ENCODE data around the gene WDR20. TPM values are rescaled to one million over a fixed set of nuclear protein-coding genes. Genes with fewer than 3 reads are reported as not detected.

Gene WDR20
- total and polyA plus RNA-seq, 2 of the 4 experiments (the other 2 are of a cell fraction), result 20.3 to 27.4 TPM

DNA sequence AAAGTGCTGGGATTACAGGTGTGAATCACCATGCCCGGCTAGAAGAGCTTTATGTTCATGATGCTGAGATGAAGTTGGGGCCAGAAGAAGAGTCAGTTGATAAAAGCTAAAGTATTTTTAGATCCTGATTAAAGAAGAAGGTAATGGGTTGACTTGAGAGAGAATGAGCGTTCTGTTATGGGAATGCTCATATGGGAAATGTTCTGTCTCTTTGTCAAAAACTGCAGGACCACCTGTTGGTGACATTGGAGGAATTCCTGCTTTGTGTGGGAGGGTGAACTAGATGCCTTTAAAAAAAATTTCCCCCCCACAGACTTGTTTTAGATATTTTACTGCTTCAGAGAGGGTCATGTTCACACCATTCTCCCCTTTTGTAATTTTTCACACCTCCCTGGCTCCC, 6.7 kb downstream of the WDR20 start:
- no peak overlapping the region for H4K91ac ChIP-seq (ENCODE audit: insufficient read depth, low read depth, low read length)
- intact Hi-C loops (cut with micrococcal nuclease), result loop anchor here (5.0 kb wide), 1 partner anchor 146 kb away; no protein-coding TSS in a partner anchor
- TF ChIP-seq, protein P1, sequence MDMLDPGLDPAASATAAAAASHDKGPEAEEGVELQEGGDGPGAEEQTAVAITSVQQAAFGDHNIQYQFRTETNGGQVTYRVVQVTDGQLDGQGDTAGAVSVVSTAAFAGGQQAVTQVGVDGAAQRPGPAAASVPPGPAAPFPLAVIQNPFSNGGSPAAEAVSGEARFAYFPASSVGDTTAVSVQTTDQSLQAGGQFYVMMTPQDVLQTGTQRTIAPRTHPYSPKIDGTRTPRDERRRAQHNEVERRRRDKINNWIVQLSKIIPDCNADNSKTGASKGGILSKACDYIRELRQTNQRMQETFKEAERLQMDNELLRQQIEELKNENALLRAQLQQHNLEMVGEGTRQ (IDR thresholded peaks at IDR 0.05; ENCODE audit: low read depth, low read length), result no peak
- TF ChIP-seq, protein P2, sequence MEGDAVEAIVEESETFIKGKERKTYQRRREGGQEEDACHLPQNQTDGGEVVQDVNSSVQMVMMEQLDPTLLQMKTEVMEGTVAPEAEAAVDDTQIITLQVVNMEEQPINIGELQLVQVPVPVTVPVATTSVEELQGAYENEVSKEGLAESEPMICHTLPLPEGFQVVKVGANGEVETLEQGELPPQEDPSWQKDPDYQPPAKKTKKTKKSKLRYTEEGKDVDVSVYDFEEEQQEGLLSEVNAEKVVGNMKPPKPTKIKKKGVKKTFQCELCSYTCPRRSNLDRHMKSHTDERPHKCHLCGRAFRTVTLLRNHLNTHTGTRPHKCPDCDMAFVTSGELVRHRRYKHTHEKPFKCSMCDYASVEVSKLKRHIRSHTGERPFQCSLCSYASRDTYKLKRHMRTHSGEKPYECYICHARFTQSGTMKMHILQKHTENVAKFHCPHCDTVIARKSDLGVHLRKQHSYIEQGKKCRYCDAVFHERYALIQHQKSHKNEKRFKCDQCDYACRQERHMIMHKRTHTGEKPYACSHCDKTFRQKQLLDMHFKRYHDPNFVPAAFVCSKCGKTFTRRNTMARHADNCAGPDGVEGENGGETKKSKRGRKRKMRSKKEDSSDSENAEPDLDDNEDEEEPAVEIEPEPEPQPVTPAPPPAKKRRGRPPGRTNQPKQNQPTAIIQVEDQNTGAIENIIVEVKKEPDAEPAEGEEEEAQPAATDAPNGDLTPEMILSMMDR (conservative IDR thresholded peaks at IDR 0.05; ENCODE audit: low read depth, low read length), result no peak
- TF ChIP-seq RFX5 (IDR thresholded peaks at IDR 0.05; ENCODE audit: low read depth, low read length) (no peak), CHD1 (IDR thresholded peaks at IDR 0.05; ENCODE audit: low read depth, low read length) (no peak), MAFK (IDR thresholded peaks at IDR 0.05; ENCODE audit: low read depth, low read length) (no peak), POLR2A (IDR thresholded peaks at IDR 0.05; ENCODE audit: low read depth, low read length) (no peak), RAD21 (IDR thresholded peaks at IDR 0.05; ENCODE audit: low read length) (no peak), MXI1 (IDR thresholded peaks at IDR 0.05; ENCODE audit: borderline replicate concordance, low read depth, low read length) (no peak), NFE2L2 (IDR thresholded peaks at IDR 0.05; ENCODE audit: low read depth, low read length) (no peak), CEBPB (IDR thresholded peaks at IDR 0.05; ENCODE audit: low read depth, low read length) (no peak), FOS (IDR thresholded peaks at IDR 0.05; ENCODE audit: low read depth, low read length) (no peak), MAZ (IDR thresholded peaks at IDR 0.05; ENCODE audit: borderline replicate concordance, low read depth, low read length) (no peak)
- TF ChIP-seq, protein P3, sequence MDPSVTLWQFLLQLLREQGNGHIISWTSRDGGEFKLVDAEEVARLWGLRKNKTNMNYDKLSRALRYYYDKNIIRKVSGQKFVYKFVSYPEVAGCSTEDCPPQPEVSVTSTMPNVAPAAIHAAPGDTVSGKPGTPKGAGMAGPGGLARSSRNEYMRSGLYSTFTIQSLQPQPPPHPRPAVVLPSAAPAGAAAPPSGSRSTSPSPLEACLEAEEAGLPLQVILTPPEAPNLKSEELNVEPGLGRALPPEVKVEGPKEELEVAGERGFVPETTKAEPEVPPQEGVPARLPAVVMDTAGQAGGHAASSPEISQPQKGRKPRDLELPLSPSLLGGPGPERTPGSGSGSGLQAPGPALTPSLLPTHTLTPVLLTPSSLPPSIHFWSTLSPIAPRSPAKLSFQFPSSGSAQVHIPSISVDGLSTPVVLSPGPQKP (IDR thresholded peaks at IDR 0.05; ENCODE audit: borderline replicate concordance, low read depth, low read length), result no peak
- ChIA-PET POLR2A (ENCODE audit: unreplicated experiment) (interaction anchor here (0.7 kb wide), 1 partner anchor 117 kb away, joined by 7 read pairs; no protein-coding TSS in a partner anchor), CTCF (no interaction called here)
- no peak overlapping the region for H2AK9ac ChIP-seq (replicated peaks; ENCODE audit: low read depth, low read length, poor library complexity)
- H4K8ac ChIP-seq (ENCODE audit: low read depth in 2 of 2, low read length in 2 of 2), result no peak overlapping the region
- no peak overlapping the region for H2BK5ac ChIP-seq (ENCODE audit: low read depth, low read length, poor library complexity, severe bottlenecking)
- no peaks in the 10 kb centered on the region; the same call in 1 of the 2 replicates for H3K4me1 ChIP-seq (ENCODE audit: control insufficient read depth, insufficient read depth, low read length)
- H2BK20ac ChIP-seq (ENCODE audit: low read depth, low read length), result no peak overlapping the region
- no peak for DNase-seq
- H3K4me2 ChIP-seq (ENCODE audit: low read depth, low read length), result no peak overlapping the region
- no peak overlapping the region for H3K4me3 ChIP-seq (ENCODE audit: insufficient read depth, low read depth, low read length)
- no peak overlapping the region for H4K5ac ChIP-seq (ENCODE audit: low read depth, low read length)
- no TSS peak for BruUV-seq (replicated peaks)
- dilution Hi-C loops (cut with HindIII; ENCODE audit: low sequenced_read_pairs, unreplicated experiment), result no loop called here
- no peak overlapping the region for H2AFZ ChIP-seq (replicated peaks; ENCODE audit: low read length, poor library complexity)
- H3K23ac ChIP-seq (ENCODE audit: low read depth, low read length), result no peak overlapping the region
- H3K9me3 ChIP-seq (ENCODE audit: control insufficient read depth, insufficient read depth, low read length), result no peaks in the 10 kb centered on the region
- 83% methylated on average over 1 of the region's 2 CpGs; no CpG with 5 or more reads in 1 of the 2 experiments for WGBS, 2 experiments (ENCODE audit: extremely low coverage in 2 of 2, insufficient read length in 1 of 2)
- H4K20me1 ChIP-seq (ENCODE audit: insufficient read depth, low read length), result peaks cover 60% of the 10 kb centered on the region
- no peak overlapping the region for H3K18ac ChIP-seq (ENCODE audit: low read depth, low read length)
- no peak overlapping the region for H2BK120ac ChIP-seq (ENCODE audit: low read depth, low read length)
- H3K4ac ChIP-seq (ENCODE audit: low read depth, low read length), result no peak overlapping the region
- no peak overlapping the region for H3K14ac ChIP-seq (replicated peaks; ENCODE audit: low read depth, low read length)
- in situ Hi-C loops (cut with MboI; ENCODE audit: low sequenced_read_pairs), result loop anchor here (10.0 kb wide), 1 partner anchor 168 kb away; the partner anchor contains the start of gene ZNF839
- H3K36me3 ChIP-seq (ENCODE audit: control insufficient read depth, insufficient read depth, low read length), result peaks cover 3% of the 10 kb centered on the region
- no peak for ATAC-seq (ENCODE audit: low read depth)
- no peak overlapping the region for H3K27ac ChIP-seq (ENCODE audit: insufficient read depth, low read length)
- no peak overlapping the region for H2BK15ac ChIP-seq (ENCODE audit: low read depth, low read length)
- no peaks in the 10 kb centered on the region for H3K27me3 ChIP-seq (ENCODE audit: control insufficient read depth, insufficient read depth, low read length)
- H3K9me1 ChIP-seq (ENCODE audit: insufficient read depth, low read length), result peaks cover 5% of the 10 kb centered on the region; the same call in 1 of the 2 replicates
- H2AK5ac ChIP-seq (ENCODE audit: low read depth, low read length), result no peak overlapping the region
- H3K79me1 ChIP-seq (ENCODE audit: low read depth in 1 of 2, low read length in 2 of 2), result peaks cover 12 to 66% of the 10 kb centered on the region in 2 experiments
- H3K9ac ChIP-seq (ENCODE audit: low read depth, low read length), result no peak overlapping the region
- H3K56ac ChIP-seq (ENCODE audit: extremely low read depth, insufficient read depth, low read length), result no peak overlapping the region
